Right atrium auricular region (tissue), 2 donors: ENCODE data around the gene C22orf39. TPM values are rescaled to one million over a fixed set of nuclear protein-coding genes. Genes with fewer than 3 reads are reported as not detected.

ENCODE experiments used
- DNase-seq: peaks from one replicate; pipeline ENCODE4 v3.0.0-alpha.2; 2019; ENCODE audit warnings: low spot score
- H3K27ac ChIP-seq, 2 donors: fragments of 200-600 bp; sonication (generic); 1 replicate in 1 of 2; 2 replicates in 1 of 2; pipeline ENCODE4 v1.5.1; 2016 to 2019
- H3K27me3 ChIP-seq, 2 donors: fragments of 200-600 bp; sonication (generic); one replicate each; pipeline versions ENCODE4 v1.5.1 to v1.6.0; 2017 to 2019
- H3K36me3 ChIP-seq: fragments of 200-600 bp; sonication (generic); one replicate; pipeline ENCODE4 v1.5.1; 2016
- H3K4me1 ChIP-seq, 2 donors: fragments of 200-600 bp; sonication (generic); one replicate each; pipeline versions ENCODE4 v1.5.1 to v1.6.0; 2017 to 2019
- H3K4me3 ChIP-seq, 2 donors: fragments of 200-600 bp; sonication (generic); 1 replicate in 1 of 2; 2 replicates in 1 of 2; pipeline ENCODE4 v1.5.1; 2017 to 2019; ENCODE audit warnings: mild to moderate bottlenecking in 1 of 2, moderate library complexity in 1 of 2
- H3K9me3 ChIP-seq, 2 donors: fragments of 200-600 bp; sonication (generic); one replicate each; pipeline ENCODE4 v1.5.1; 2019
- CTCF ChIP-seq, 2 donors: fragments of 200-600 bp; sonication (generic); IDR thresholded peaks; one replicate each; pipeline ENCODE4 v1.5.1; 2019; ENCODE audit warnings: antibody characterized with exemption in 2 of 2
- total RNA-seq, 2 donors: library from RNA; depleted of rRNA; stranded (reverse); fragments of >200 nt; gene quantifications; one replicate each; pipeline ENCODE4 v1.1.0, GENCODE V29; 2016

C22orf39 gene
- total RNA-seq, 2 donors from 2014 or later: 61.0 to 68.7 TPM

- TF ChIP-seq CTCF (IDR thresholded peaks at IDR 0.05): no peak
- H3K27me3 ChIP-seq: no peaks in the 10 kb centered on the region
- no peak for DNase-seq
- no peaks in the 10 kb centered on the region for H3K4me1 ChIP-seq
- no peaks in the 10 kb centered on the region for H3K9me3 ChIP-seq
- H3K27ac ChIP-seq: no peak overlapping the region
- peaks cover 83% of the 10 kb centered on the region for H3K36me3 ChIP-seq
- no peak overlapping the region for H3K4me3 ChIP-seq
These were observed 19.6 kb upstream of the C22orf39 start for GRCh38 chr22:19466848-19467752.

- no peak for DNase-seq
- Histone ChIP-seq H3K27ac (no peak overlapping the region), H3K27me3 (no peaks in the 10 kb centered on the region), H3K4me3 (no peak overlapping the region), H3K9me3 (no peaks in the 10 kb centered on the region), H3K4me1 (no peaks in the 10 kb centered on the region), H3K36me3 (peaks cover 74% of the 10 kb centered on the region)
- TF ChIP-seq CTCF (IDR thresholded peaks at IDR 0.05): no peak
These were observed 18.7 kb upstream of the C22orf39 start for GRCh38 chr22:19466126-19466716.

GRCh38 chr22:19464975-19465374, 17.5 kb upstream of the C22orf39 start:
- Histone ChIP-seq H3K36me3 (peaks cover 61% of the 10 kb centered on the region), H3K4me3 (no peak overlapping the region), H3K27ac (no peak overlapping the region), H3K4me1 (no peaks in the 10 kb centered on the region), H3K9me3 (no peaks in the 10 kb centered on the region), H3K27me3 (no peaks in the 10 kb centered on the region)
- DNase-seq: no peak
- TF ChIP-seq CTCF (IDR thresholded peaks at IDR 0.05): no peak

GRCh38 chr22:19464546-19464945, 17.0 kb upstream of the C22orf39 start:
- H3K27ac ChIP-seq: no peak overlapping the region
- no peaks in the 10 kb centered on the region for H3K27me3 ChIP-seq
- TF ChIP-seq CTCF (IDR thresholded peaks at IDR 0.05): no peak
- DNase-seq: no peak
- no peaks in the 10 kb centered on the region for H3K4me1 ChIP-seq
- H3K9me3 ChIP-seq: no peaks in the 10 kb centered on the region
- peaks cover 57% of the 10 kb centered on the region for H3K36me3 ChIP-seq
- H3K4me3 ChIP-seq: no peak overlapping the region

GRCh38 chr22:19463491-19464469, 16.3 kb upstream of the C22orf39 start:
- no peak for TF ChIP-seq CTCF (IDR thresholded peaks at IDR 0.05)
- Histone ChIP-seq H3K4me3 (no peak overlapping the region), H3K36me3 (peaks cover 49% of the 10 kb centered on the region), H3K27me3 (no peaks in the 10 kb centered on the region), H3K4me1 (no peaks in the 10 kb centered on the region), H3K27ac (no peak overlapping the region), H3K9me3 (no peaks in the 10 kb centered on the region)
- no peak for DNase-seq
